CD14-positive monocyte (primary cell): ENCODE results near the gene CLEC11A. TPM values are rescaled to one million over a fixed set of nuclear protein-coding genes. Genes with fewer than 3 reads are reported as not detected.

Experiments
- DNase-seq, 3 donors: peaks; one replicate each; pipeline ENCODE4 v3.0.0-alpha.2; 2011 to 2022
- H2AFZ ChIP-seq: 2 replicates; pipeline ENCODE4 v1.6.0; 2012; ENCODE audit warnings: mild to moderate bottlenecking, low read depth, low read length, inconsistent platforms; ENCODE audit not compliant: insufficient read depth, poor library complexity, severe bottlenecking
- H3K27ac ChIP-seq, 2 donors: 1 replicate in 1 of 2; 2 replicates in 1 of 2; pipeline ENCODE4 v1.5.1; 2012 to 2013; ENCODE audit warnings: low read length in 2 of 2, control low read depth in 1 of 2, inconsistent platforms in 1 of 2, low read depth in 1 of 2, mild to moderate bottlenecking in 1 of 2
- H3K27me3 ChIP-seq, 2 donors: one replicate each; pipeline versions ENCODE4 v1.6.0 to v1.6.1; 2011 to 2013; ENCODE audit warnings: low read length in 2 of 2; ENCODE audit not compliant: control insufficient read depth in 2 of 2, insufficient read depth in 2 of 2
- H3K36me3 ChIP-seq, 2 donors: replicated peaks in 1 of 2; 1 replicate in 1 of 2; 2 replicates in 1 of 2; pipeline versions ENCODE4 v1.5.1 to v1.6.1; 2012 to 2013; ENCODE audit warnings: low read length in 2 of 2, control low read depth in 1 of 2, inconsistent platforms in 1 of 2, mild to moderate bottlenecking in 1 of 2; ENCODE audit not compliant: insufficient read depth in 2 of 2, control insufficient read depth in 1 of 2
- H3K4me1 ChIP-seq, 2 donors: 1 replicate in 1 of 2; 2 replicates in 1 of 2; pipeline versions ENCODE4 v1.5.1 to v1.6.1; 2012 to 2013; ENCODE audit warnings: low read length in 2 of 2, control low read depth in 1 of 2, inconsistent platforms in 1 of 2, mild to moderate bottlenecking in 1 of 2, moderate library complexity in 1 of 2; ENCODE audit not compliant: insufficient read depth in 2 of 2, control insufficient read depth in 1 of 2
- H3K4me2 ChIP-seq: replicated peaks from 2 replicates; pipeline ENCODE3; 2012; ENCODE audit warnings: low read length, moderate library complexity, mild to moderate bottlenecking; ENCODE audit not compliant: poor library complexity, severe bottlenecking; ENCODE audit errors: extremely low read depth
- H3K4me3 ChIP-seq, 3 experiments: fragments of 200-600 bp in 1 of 3; sonication (generic) in 1 of 3; replicated peaks in 1 of 3; 1 replicate in 2 of 3; 2 replicates in 1 of 3; pipeline ENCODE4 v1.5.1; 2011 to 2013; ENCODE audit warnings: low read length in 3 of 3, mild to moderate bottlenecking in 3 of 3, control low read depth in 2 of 3, low read depth in 2 of 3, inconsistent platforms in 1 of 3, moderate library complexity in 1 of 3
- H3K79me2 ChIP-seq: 2 replicates; pipeline ENCODE4 v1.6.0; 2012; ENCODE audit warnings: mild to moderate bottlenecking, control low read depth, inconsistent platforms, low read length, moderate library complexity; ENCODE audit not compliant: insufficient read depth
- H3K9ac ChIP-seq: 2 replicates; pipeline ENCODE4 v1.6.0; 2017; ENCODE audit warnings: low read length, mild to moderate bottlenecking; ENCODE audit not compliant: insufficient read depth, poor library complexity, severe bottlenecking
- H3K9me3 ChIP-seq, 2 donors: replicated peaks in 1 of 2; 1 replicate in 1 of 2; 2 replicates in 1 of 2; pipeline versions ENCODE4 v1.5.1 to v1.6.1; 2012 to 2013; ENCODE audit warnings: low read length in 2 of 2, control low read depth in 1 of 2; ENCODE audit not compliant: control insufficient read depth in 1 of 2, insufficient read depth in 1 of 2
- H4K20me1 ChIP-seq: 2 replicates; pipeline ENCODE4 v1.6.0; 2012; ENCODE audit warnings: mild to moderate bottlenecking, low read length, control low read depth, moderate library complexity; ENCODE audit not compliant: insufficient read depth
- H3K27ac Mint-ChIP-seq, 7 donors: one replicate each; pipeline ENCODE4 v1.8.0; 2020; ENCODE audit warnings: mild to moderate bottlenecking in 7 of 7, mixed read lengths in 7 of 7, moderate library complexity in 6 of 7, inconsistent platforms in 2 of 7
- H3K27me3 Mint-ChIP-seq, 3 donors: one replicate each; pipeline ENCODE4 v1.8.0; 2021 to 2022; ENCODE audit warnings: low read depth in 3 of 3, mild to moderate bottlenecking in 3 of 3, mixed read lengths in 3 of 3, moderate library complexity in 3 of 3, inconsistent platforms in 1 of 3
- H3K36me3 Mint-ChIP-seq, 2 donors: one replicate each; pipeline ENCODE4 v1.8.0; 2020; ENCODE audit warnings: mixed read lengths in 2 of 2, inconsistent platforms in 1 of 2, mild to moderate bottlenecking in 1 of 2
- H3K4me1 Mint-ChIP-seq: one replicate; pipeline ENCODE4 v1.8.0; 2020; ENCODE audit warnings: mild to moderate bottlenecking, mixed read lengths
- H3K4me3 Mint-ChIP-seq, 2 donors: one replicate each; pipeline ENCODE4 v1.8.0; 2020; ENCODE audit warnings: mild to moderate bottlenecking in 2 of 2, mixed read lengths in 2 of 2, moderate library complexity in 1 of 2
- H3K9me3 Mint-ChIP-seq, 7 donors: one replicate each; pipeline ENCODE4 v1.8.0; 2020 to 2022; ENCODE audit warnings: mixed read lengths in 7 of 7, mild to moderate bottlenecking in 6 of 7, moderate library complexity in 6 of 7, inconsistent platforms in 2 of 7
- WGBS: methylation state at CpG from one replicate; pipeline ENCODE4 v1.1.5; 2013; ENCODE audit warnings: missing lambda C conversion rate; ENCODE audit not compliant: insufficient coverage; 5-methylcytosine and 5-hydroxymethylcytosine counted together
- intact Hi-C, 2 donors: fragments of 100-400 bp; cut with micrococcal nuclease; formaldehyde crosslinking; loops; one replicate each; pipeline versions ENCODE4 v1.15.0 to v1.15.1; 2023
- polyA plus RNA-seq, 3 donors: library from polyadenylated mRNA; depleted of rRNA in 1 of 3; unstranded in 2 of 3; stranded (reverse) in 1 of 3; fragments of 300-500 nt in 2 of 3; fragments of >200 nt in 1 of 3; fragmentation: Illumina TruSeq in 2 of 3; gene quantifications; 1 replicate in 2 of 3; 2 replicates in 1 of 3; pipeline ENCODE4 v1.2.3, GENCODE V29; 2012 to 2021
- TF ChIP-seq, protein P1 (sequence below): fragments of 200-600 bp; IDR thresholded peaks from one replicate; pipeline ENCODE4 v1.8.0; 2022; ENCODE audit warnings: antibody characterized with exemption, mild to moderate bottlenecking

The CLEC11A gene
- polyA plus RNA-seq, 3 donors = 8.2 to 49.1 (median 12.4) TPM

DNA sequence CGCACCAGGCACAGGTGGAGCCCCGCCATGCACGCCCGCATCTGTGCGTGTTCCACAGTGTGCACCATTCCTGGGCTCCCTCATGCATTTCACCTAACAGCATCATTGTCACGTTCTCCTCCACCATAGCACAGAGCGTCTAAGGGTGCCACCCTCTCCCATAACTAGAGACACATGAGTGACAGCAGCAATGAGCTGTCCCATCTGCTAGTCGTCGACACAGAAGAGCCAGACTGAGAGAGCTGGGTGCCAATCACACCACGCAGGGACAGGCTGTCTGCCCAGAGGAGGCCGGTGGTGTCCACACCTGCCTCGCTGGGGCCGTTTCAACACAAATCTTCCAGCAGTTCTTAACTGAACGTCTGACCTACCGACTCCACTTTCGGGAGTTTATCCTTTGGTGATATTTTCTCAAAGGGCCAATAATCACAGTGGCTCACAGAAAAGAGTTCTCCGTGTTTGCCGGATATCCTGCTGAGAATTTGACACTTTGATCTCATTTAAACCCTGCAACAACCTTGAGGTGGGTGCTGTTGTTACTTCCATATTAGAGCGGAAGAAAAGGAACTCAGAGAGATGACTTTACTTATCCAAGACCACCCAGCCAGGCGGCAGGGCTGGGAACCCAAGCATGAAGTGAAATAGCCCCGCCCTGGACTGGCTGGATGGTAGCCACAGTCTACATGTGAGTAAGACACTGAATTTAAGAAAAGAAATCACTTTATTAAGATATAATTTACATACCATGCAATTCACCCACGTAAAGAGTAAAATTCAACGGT lies 16.2 kb downstream of the CLEC11A start:
- H3K36me3 ChIP-seq = no peaks in the 10 kb centered on the region
- no peak overlapping the region for H3K27ac ChIP-seq
- no peak overlapping the region for H3K4me3 ChIP-seq
- H3K4me1 Mint-ChIP-seq = peaks cover 2% of the 10 kb centered on the region
- no peak overlapping the region for H3K27ac Mint-ChIP-seq
- H3K36me3 Mint-ChIP-seq = no peaks in the 10 kb centered on the region
- 88% methylated on average over 16 of the region's 23 CpGs for WGBS
- peaks cover 0 to 2% (median 0%) of the 10 kb centered on the region in 7 donors for H3K9me3 Mint-ChIP-seq
- no peak overlapping the region for H3K4me3 Mint-ChIP-seq
- DNase-seq = no peak
- no peaks in the 10 kb centered on the region for H4K20me1 ChIP-seq
- H3K4me1 ChIP-seq = no peaks in the 10 kb centered on the region
- H3K4me2 ChIP-seq = no peak overlapping the region
- no peak overlapping the region for H3K9ac ChIP-seq
- no peaks in the 10 kb centered on the region for H3K9me3 ChIP-seq
- TF ChIP-seq, protein P1, sequence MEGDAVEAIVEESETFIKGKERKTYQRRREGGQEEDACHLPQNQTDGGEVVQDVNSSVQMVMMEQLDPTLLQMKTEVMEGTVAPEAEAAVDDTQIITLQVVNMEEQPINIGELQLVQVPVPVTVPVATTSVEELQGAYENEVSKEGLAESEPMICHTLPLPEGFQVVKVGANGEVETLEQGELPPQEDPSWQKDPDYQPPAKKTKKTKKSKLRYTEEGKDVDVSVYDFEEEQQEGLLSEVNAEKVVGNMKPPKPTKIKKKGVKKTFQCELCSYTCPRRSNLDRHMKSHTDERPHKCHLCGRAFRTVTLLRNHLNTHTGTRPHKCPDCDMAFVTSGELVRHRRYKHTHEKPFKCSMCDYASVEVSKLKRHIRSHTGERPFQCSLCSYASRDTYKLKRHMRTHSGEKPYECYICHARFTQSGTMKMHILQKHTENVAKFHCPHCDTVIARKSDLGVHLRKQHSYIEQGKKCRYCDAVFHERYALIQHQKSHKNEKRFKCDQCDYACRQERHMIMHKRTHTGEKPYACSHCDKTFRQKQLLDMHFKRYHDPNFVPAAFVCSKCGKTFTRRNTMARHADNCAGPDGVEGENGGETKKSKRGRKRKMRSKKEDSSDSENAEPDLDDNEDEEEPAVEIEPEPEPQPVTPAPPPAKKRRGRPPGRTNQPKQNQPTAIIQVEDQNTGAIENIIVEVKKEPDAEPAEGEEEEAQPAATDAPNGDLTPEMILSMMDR = no peak
- H3K27me3 Mint-ChIP-seq = peaks cover 16 to 43% (median 25%) of the 10 kb centered on the region in 3 donors
- H3K27me3 ChIP-seq = peaks cover 0 to 5% of the 10 kb centered on the region in 2 donors
- H3K79me2 ChIP-seq = no peaks in the 10 kb centered on the region
- intact Hi-C loops = no loop called here
- no peak overlapping the region for H2AFZ ChIP-seq

DNA sequence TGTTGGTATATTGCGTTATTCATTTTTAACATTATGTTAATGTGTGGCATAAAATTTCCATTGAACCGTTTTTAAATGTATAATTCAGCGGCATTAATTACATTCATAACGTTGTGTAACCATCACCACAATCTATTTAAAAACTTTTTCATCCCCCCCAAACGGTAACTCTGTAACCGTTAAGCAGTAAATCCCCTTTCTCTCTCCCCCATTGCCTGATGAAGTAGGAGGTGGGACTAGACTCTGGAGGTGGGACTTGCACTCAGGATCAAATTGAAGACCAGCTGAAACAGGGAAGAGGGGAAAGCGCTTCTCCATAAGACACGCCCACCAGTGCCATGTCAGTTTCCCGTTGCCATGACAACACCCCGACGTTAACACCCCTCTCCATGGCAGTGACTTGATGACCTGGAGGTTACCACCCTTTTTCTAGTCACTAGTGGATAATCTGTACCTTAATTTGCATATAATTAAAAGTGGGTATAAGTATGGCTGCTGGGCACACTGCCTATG lies 16.8 kb downstream of the CLEC11A start:
- Histone ChIP-seq H3K9ac (no peak overlapping the region), H4K20me1 (no peaks in the 10 kb centered on the region), H3K9me3 (no peaks in the 10 kb centered on the region), H3K4me2 (no peak overlapping the region), H3K4me1 (no peaks in the 10 kb centered on the region), H3K27ac (no peak overlapping the region), H2AFZ (no peak overlapping the region), H3K36me3 (no peaks in the 10 kb centered on the region), H3K79me2 (no peaks in the 10 kb centered on the region), H3K27me3 (peaks cover 0 to 5% of the 10 kb centered on the region in 2 donors), H3K4me3 (no peak overlapping the region)
- intact Hi-C loops = no loop called here
- peaks cover 2% of the 10 kb centered on the region for H3K4me1 Mint-ChIP-seq
- peaks cover 14 to 44% (median 21%) of the 10 kb centered on the region in 3 donors for H3K27me3 Mint-ChIP-seq
- H3K36me3 Mint-ChIP-seq = no peaks in the 10 kb centered on the region
- TF ChIP-seq, protein P1 = no peak
- no CpG with 5 or more reads among the region's 11 CpGs for WGBS
- H3K27ac Mint-ChIP-seq = no peak overlapping the region
- H3K9me3 Mint-ChIP-seq = peaks cover 0 to 2% (median 0%) of the 10 kb centered on the region in 7 donors
- H3K4me3 Mint-ChIP-seq = no peak overlapping the region
- DNase-seq = no peak
